IPS-NIHi7 (cell line): Measurements from ENCODE around the gene TMBIM1.
"Not testable (repeated sequence)": the region's sequence is repeated elsewhere in the genome, so short reads cannot be mapped to it uniquely, and the experiment has no call there.

Experiments used
- DNase-seq: peaks from one replicate; pipeline ENCODE4 v3.0.0; 2012; ENCODE audit warnings: mixed read lengths; ENCODE audit errors: extremely low spot score

TMBIM1 gene

GRCh38 chr2:218318241-218318640 is 25.9 kb upstream of the TMBIM1 start:
- DNase-seq = no peak

GRCh38 chr2:218317835-218318234 is 25.5 kb upstream of the TMBIM1 start:
- DNase-seq = no peak

GRCh38 chr2:218317303-218317630 is 25.0 kb upstream of the TMBIM1 start:
- DNase-seq = no peak

DNA sequence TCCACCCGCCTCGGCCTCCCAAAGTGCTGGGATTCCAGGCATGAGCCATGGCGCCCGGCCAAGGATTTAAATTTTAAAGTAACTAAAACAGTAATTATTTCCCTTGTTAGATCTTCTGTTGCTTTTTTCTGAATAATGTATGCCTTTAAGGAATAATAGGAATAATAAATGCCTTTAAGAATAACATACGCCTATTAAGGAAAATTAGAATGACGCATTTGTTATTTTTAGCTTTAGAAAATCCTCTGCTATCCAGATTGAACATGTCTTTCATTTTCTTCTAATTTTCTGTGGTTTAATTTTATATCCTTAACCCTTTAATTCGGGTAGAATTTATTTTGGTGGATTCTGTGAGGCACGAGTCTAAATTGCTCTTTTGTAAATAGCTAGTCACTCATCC is 23.1 kb upstream of the TMBIM1 start:
- DNase-seq = no peak

- not testable (repeated sequence) for DNase-seq
These were observed 22.5 kb upstream of the TMBIM1 start for GRCh38 chr2:218314764-218315163.

DNA sequence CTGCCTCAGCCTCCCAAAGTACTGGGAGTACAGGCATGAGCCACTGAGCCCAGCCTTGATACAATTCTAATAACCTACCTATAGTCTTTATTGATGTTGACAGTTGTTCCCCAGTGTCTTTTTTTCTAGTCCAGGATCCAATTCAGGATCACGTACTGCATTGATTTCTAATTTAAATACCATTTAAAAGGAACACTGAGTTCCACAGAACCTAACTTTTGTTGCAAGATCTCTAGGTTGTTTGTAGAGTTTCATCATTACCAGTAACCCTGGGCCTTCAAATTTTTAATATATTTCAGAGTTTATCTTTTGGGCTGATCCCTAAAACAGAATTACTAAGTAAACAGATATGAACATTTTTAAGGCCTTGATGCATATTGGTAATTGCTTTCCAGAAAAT is 21.1 kb upstream of the TMBIM1 start:
- DNase-seq = no peak

DNA sequence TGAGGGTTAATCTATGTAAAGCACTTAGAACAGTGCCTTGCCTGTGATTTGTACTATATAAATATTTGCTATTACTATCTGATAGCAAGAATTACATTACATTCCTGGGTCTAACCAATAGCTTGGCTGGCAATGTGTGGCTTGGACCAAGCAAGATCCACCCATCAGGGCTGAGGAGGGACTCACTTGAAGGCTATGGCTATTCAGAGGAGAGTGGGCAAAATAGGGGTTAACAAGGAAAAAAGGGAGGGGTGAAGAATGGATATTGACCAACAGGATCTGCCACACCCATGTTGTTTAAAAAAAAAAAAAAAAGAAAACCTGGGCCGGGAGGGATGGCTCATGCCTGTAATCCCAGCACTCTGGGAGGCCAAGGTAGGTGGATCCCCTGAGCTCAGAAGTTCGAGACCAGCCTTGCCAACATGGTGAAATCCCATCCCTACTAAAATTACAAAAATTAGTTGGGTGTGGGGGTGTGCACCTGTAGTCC is 20.0 kb upstream of the TMBIM1 start:
- DNase-seq = no peak

DNA sequence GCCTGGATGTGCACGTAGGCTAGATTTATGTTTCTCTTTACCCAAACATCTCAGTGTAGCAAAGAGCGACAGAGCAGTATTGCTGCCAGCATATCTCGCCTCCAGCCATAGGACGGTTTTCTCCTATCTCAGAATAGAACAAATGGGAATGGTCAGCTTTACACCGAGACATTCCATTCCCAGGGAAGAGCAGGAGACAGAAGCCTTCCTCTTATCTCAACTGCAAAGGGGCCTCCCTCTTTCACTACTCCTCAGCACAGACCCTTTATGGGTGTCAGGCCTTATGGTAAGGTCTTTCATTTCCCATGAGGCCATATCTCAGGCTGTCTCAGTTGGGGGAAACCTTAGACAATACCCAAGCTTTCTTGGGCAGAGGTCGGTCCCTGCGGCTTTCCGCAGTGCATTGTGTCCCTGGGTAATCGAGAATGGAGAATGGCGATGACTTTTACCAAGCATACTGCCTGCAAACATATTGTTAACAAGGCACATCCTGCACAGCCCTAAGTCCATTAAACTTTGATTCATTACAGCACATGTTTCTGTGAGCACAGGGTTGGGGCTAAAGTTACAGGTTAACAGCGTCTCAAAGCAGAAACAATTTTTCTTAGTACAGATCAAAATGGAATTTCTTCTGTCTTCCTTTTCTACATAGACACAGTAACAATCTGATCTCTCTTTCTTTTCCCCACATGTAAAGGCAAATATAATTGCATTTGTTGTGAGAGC is 19.4 kb upstream of the TMBIM1 start:
- DNase-seq = not testable (repeated sequence)

GRCh38 chr2:218310853-218311540 is 18.7 kb upstream of the TMBIM1 start:
- no peak for DNase-seq

DNA sequence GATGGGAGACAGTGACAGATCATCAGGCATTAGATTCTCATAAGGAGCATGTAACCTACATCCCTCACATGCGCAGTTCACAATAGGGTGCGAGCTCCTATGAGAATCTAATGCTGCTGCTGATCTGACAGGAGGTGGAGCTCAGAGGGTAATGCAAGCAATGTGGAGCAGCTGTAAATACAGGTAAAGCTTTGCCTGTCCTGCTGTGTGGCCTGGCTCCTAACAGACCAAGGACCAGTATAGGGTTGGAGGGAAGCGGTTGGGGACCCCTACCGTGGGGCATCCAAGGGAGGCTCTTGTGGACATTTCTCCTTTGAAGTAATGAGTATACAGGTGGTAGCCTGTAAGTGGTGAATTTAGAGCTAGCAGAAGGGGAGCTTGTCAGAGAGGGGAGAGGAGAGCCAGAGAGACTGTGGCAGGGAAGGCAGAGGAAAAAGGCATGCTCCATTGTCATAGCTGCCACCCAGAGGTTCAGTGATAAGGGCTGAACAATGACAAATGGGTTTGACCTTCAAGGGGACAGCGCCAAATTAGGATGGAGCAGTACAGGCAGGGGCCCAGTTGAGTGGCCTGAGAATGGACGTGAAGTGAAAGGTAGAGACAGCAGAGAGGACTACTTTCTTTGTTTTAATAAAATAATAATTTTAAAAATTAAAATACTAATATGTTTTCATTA is 15.2 kb upstream of the TMBIM1 start:
- DNase-seq = no peak

DNA sequence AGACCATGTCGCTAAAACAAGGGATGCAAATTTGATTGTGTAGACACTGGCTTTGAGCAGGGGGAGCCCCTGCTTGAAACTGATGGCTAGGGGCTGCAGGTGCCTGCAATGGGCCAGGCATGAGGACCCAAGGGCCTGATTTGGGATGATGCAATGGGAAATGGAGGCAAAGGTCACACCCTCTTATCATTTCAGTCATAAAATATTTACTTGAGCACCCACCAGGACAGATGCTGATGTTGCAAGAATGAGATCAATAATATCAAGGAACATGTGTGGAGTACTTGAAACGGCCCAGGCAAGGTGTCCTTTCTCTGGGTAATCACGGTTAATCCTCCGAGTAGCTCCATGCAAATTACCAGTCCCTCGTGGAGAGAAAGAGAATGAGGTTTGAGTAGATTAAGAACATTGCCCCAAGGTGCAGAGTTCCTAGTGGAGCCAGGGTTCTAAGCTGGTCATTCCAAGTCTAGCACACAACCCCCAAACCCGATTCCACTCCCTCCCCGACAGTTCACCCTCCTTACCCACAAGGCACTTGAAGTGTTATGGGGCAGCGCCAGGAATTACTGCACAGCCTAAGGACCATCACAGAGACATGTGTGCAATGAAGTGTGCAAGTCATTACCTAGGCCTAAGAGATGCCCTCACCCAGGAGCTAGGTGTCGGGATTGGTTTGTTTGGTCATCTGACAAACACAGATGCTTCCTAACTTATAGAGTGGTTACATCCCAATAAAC is 14.0 kb upstream of the TMBIM1 start:
- no peak for DNase-seq

DNA sequence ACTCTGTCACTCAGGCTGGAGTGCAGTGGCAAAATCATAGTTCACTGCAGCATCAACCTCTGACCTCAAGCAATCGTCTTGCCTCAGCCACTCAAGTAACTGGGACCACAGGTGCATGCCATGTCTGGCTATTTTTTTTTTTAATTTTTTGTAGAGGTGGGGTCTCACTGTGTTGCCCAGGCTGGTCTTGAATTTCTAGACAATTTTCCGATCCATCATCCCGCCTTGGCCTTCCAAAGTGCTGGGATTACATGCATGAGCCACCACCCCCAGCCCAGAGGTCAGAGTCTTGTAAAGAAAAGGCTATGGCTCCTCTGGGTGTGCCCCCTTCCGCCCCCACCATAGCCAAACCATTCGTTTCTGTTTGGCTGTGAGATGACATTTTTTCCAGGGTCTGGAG is 13.1 kb upstream of the TMBIM1 start:
- no peak for DNase-seq

- peak; percentile 77 for DNase-seq
These were observed 9.0 kb upstream of the TMBIM1 start for GRCh38 chr2:218301176-218301819.

GRCh38 chr2:218300141-218300540 is 7.8 kb upstream of the TMBIM1 start:
- no peak for DNase-seq

GRCh38 chr2:218298314-218298875 is 6.1 kb upstream of the TMBIM1 start:
- DNase-seq = no peak

DNA sequence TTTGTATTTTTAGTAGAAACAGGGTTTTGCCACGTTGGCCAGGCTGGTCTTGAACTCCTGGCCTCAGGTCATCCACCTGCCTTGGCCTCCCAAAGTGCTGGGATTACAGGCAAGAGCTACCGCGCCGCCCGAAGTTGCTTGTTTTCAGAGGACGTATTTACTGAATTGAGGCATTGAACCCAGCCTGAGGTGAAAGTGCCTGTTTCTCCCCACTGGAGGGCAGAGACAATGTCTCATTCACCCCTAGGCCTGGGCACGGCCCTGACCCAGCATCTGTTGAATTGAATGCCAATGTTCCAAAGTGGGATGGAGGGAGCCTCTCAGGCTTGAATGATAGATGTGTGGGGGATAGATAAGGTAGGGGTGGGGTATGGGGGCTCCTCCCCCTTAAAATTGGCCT is 4.5 kb upstream of the TMBIM1 start:
- no peak for DNase-seq

DNA sequence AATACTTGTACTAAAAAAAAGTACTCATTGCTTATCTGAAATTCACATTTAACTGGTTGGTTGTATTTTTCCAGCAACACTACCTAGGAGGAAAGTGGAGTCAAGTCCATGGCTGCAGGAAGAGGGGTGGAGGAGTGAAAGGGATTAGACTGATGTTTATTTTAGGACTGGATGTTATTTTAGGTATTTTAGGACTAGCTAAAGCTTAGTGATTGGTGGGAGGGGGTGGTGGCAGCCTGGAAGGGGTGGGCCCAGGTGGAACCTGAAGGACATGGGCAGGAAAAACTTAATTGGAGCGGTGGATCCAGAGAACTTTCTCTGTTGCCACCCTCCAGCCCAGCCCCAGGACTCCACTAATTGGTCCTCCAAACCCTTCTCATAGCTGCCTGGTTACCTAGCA is 3.9 kb upstream of the TMBIM1 start:
- DNase-seq = no peak

GRCh38 chr2:218295029-218295428 is 2.7 kb upstream of the TMBIM1 start:
- DNase-seq = no peak

DNA sequence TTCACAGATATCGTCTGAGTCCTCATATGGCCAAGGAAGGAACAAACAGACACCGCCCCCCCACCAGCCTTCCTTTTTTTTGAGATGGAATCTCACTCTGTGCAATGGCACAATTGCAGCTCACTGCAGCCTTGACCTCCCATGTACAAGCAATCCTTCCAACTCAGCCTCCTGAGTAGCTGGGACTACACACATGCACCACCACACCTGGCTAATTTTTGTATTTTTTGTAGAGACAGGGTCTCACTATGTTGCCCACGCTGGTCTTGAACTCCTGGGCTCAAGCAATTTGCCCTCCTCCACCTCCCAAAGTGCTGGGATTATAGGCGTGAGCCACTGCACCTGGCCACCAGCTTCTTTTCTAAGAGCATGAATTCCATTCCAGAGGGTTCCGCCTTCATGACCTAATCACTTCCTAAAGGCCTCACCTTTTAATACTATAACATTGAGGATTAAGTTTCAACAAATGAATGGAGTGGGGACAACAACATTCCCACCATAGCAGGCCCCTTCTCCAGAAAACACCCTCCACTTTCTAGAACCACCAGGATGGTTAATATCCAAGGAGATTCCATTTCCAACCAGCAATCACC is 2.2 kb upstream of the TMBIM1 start:
- no peak for DNase-seq

- DNase-seq = no peak
These were observed 1.6 kb upstream of the TMBIM1 start for GRCh38 chr2:218293715-218294429.
